HEK293T (cell line): ENCODE measurements around the gene RUNX3.

Experiments used
- BHLHE40 ChIP-seq: fragments of 450-650 bp; IDR thresholded peaks from 2 replicates; pipeline ENCODE4 v1.6.1; 2016; ENCODE audit warnings: mild to moderate bottlenecking, moderate library complexity, borderline replicate concordance
- CTBP1 ChIP-seq: fragments of 450-650 bp; IDR thresholded peaks from 2 replicates; pipeline ENCODE4 v1.6.1; 2016; ENCODE audit warnings: borderline replicate concordance
- ELF4 ChIP-seq: fragments of 450-650 bp; IDR thresholded peaks from 2 replicates; pipeline ENCODE4 v1.6.1; 2017; ENCODE audit warnings: antibody characterized with exemption
- FOXA1 ChIP-seq: fragments of 450-650 bp; IDR thresholded peaks from 2 replicates; pipeline ENCODE4 v1.6.1; 2016; ENCODE audit warnings: mild to moderate bottlenecking
- FOXK2 ChIP-seq: fragments of 450-650 bp; IDR thresholded peaks from 2 replicates; pipeline ENCODE4 v1.6.1; 2016; ENCODE audit warnings: mild to moderate bottlenecking
- FOXM1 ChIP-seq: fragments of 450-650 bp; IDR thresholded peaks from 2 replicates; pipeline ENCODE4 v1.6.1; 2017; ENCODE audit warnings: mild to moderate bottlenecking, borderline replicate concordance
- LEF1 ChIP-seq: fragments of 450-650 bp; IDR thresholded peaks from 2 replicates; pipeline ENCODE4 v1.6.1; 2017; ENCODE audit warnings: mild to moderate bottlenecking, borderline replicate concordance
- SP1 ChIP-seq: fragments of 450-650 bp; IDR thresholded peaks from 2 replicates; pipeline ENCODE4 v1.6.1; 2017
- SUZ12 ChIP-seq: fragments of 450-650 bp; IDR thresholded peaks from 2 replicates; pipeline ENCODE4 v1.6.1; 2016; ENCODE audit warnings: mild to moderate bottlenecking
- ZNF384 ChIP-seq: fragments of 450-650 bp; IDR thresholded peaks from 2 replicates; pipeline ENCODE4 v1.6.1; 2016
- TF ChIP-seq, protein P1 (sequence below): fragments of 450-650 bp; IDR thresholded peaks from 2 replicates; pipeline ENCODE4 v1.6.1; 2016

DNA sequence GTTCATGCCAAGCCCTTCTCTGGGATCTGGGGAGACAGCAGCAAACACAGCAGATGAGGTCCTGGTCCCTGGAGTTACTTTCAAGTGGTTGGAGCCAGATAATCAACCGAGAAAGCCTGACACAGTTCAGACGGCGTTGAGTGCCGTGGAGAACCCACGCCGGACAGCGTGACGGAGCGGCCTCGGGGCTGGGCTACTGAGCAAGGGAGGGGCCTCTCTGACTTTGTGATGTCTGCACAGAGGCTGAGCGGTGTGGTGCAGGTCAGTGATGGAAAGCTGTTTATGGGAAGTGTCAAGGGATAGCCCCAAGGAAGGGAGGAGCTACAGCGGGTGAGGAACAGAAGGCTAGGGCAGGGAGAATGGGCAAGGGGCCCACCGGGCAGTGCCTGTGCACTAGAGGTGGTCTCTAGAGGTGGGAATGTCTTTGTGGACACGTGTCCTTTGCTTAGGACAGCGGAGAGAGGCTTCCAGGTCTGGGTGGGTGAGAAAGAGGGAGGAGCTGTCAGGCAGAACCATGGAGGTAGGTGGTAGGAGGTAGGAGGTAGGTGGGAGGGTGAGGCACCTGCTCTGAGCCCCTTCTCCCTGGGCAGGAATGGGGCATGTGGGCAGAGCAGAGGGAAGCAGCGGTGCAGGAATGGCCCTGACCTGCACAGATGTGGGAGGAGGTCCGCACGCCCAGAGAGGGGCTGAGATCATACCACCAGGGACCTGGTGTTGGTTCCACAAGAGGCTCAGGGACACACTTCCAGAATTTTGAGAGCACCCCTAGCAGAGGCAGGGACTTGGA, 62.8 kb downstream of the RUNX3 start:
- TF ChIP-seq FOXA1 (no peak), FOXM1 (no peak), SUZ12 (no peak), BHLHE40 (no peak), ZNF384 (no peak), LEF1 (no peak), FOXK2 (no peak), CTBP1 (no peak), SP1 (no peak), ELF4 (no peak)
- TF ChIP-seq, protein P1, sequence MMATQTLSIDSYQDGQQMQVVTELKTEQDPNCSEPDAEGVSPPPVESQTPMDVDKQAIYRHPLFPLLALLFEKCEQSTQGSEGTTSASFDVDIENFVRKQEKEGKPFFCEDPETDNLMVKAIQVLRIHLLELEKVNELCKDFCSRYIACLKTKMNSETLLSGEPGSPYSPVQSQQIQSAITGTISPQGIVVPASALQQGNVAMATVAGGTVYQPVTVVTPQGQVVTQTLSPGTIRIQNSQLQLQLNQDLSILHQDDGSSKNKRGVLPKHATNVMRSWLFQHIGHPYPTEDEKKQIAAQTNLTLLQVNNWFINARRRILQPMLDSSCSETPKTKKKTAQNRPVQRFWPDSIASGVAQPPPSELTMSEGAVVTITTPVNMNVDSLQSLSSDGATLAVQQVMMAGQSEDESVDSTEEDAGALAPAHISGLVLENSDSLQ = no peak
